Measurements from ENCODE around the gene C19orf81.
A peak's percentile ranks its signal among the peaks of the same experiment; 100 is the strongest.
"Not testable (repeated sequence)": the region's sequence is repeated elsewhere in the genome, so short reads cannot be mapped to it uniquely, and the experiment has no call there.

The C19orf81 gene

GRCh38 chr19:50649433-50650391 lies at the start of gene C19orf81:
Gene C19orf81, plus strand, starts transcription at chr19:50649445. Its CDS starts 0 bp downstream, at chr19:50649445.
- DNase-seq (ENCODE audit: low spot score) = no peak

GRCh38 chr19:50601407-50602088 lies 47.7 kb upstream of the C19orf81 start:
- DNase-seq (ENCODE audit: low spot score) = no peak

- no peak for DNase-seq (ENCODE audit: low spot score)
These were observed 47.2 kb upstream of the C19orf81 start for GRCh38 chr19:50602089-50602422.

GRCh38 chr19:50602496-50602895 lies 46.7 kb upstream of the C19orf81 start:
- DNase-seq (ENCODE audit: low spot score) = no peak

GRCh38 chr19:50602935-50603334 lies 46.3 kb upstream of the C19orf81 start:
- DNase-seq (ENCODE audit: low spot score) = no peak

GRCh38 chr19:50604264-50605073 lies 44.8 kb upstream of the C19orf81 start:
- DNase-seq (ENCODE audit: low spot score) = not testable (repeated sequence)

GRCh38 chr19:50606059-50606836 lies 43.0 kb upstream of the C19orf81 start:
- DNase-seq (ENCODE audit: low spot score) = not testable (repeated sequence)

GRCh38 chr19:50607388-50607787 lies 41.9 kb upstream of the C19orf81 start:
- no peak for DNase-seq (ENCODE audit: low spot score)

- peak; percentile 51 for DNase-seq (ENCODE audit: low spot score)
These were observed 41.1 kb upstream of the C19orf81 start for GRCh38 chr19:50607874-50608785.

- DNase-seq (ENCODE audit: low spot score) = not testable (repeated sequence)
These were observed 36.5 kb upstream of the C19orf81 start for GRCh38 chr19:50612504-50613404.

- not testable (repeated sequence) for DNase-seq (ENCODE audit: low spot score)
These were observed 30.9 kb upstream of the C19orf81 start for GRCh38 chr19:50618379-50618778.

GRCh38 chr19:50619184-50619583 lies 30.1 kb upstream of the C19orf81 start:
- DNase-seq (ENCODE audit: low spot score) = not testable (repeated sequence)

GRCh38 chr19:50620394-50620906 lies 28.8 kb upstream of the C19orf81 start:
- DNase-seq (ENCODE audit: low spot score) = not testable (repeated sequence)

GRCh38 chr19:50624949-50625600 lies 24.2 kb upstream of the C19orf81 start:
- no peak for DNase-seq (ENCODE audit: low spot score)

- DNase-seq (ENCODE audit: low spot score) = no peak
These were observed 23.2 kb upstream of the C19orf81 start for GRCh38 chr19:50626011-50626410.

- DNase-seq (ENCODE audit: low spot score) = no peak
These were observed 22.4 kb upstream of the C19orf81 start for GRCh38 chr19:50626795-50627194.

- no peak for DNase-seq (ENCODE audit: low spot score)
These were observed 21.1 kb upstream of the C19orf81 start for GRCh38 chr19:50628146-50628545.

GRCh38 chr19:50628551-50628950 lies 20.7 kb upstream of the C19orf81 start:
- DNase-seq (ENCODE audit: low spot score) = no peak

GRCh38 chr19:50629194-50629593 lies 20.1 kb upstream of the C19orf81 start:
- no peak for DNase-seq (ENCODE audit: low spot score)
